ENCODE measurements around the gene CFAP57. TPM values are rescaled to one million over a fixed set of nuclear protein-coding genes. Genes with fewer than 3 reads are reported as not detected.

CFAP57 gene
- total and polyA plus RNA-seq, 9 of the 15 experiments (the other 6 are each of a cell fraction or from before 2014, with no cell fraction given) = 0.04 to 0.22 (median 0.07) TPM; not detected in 3

DNA sequence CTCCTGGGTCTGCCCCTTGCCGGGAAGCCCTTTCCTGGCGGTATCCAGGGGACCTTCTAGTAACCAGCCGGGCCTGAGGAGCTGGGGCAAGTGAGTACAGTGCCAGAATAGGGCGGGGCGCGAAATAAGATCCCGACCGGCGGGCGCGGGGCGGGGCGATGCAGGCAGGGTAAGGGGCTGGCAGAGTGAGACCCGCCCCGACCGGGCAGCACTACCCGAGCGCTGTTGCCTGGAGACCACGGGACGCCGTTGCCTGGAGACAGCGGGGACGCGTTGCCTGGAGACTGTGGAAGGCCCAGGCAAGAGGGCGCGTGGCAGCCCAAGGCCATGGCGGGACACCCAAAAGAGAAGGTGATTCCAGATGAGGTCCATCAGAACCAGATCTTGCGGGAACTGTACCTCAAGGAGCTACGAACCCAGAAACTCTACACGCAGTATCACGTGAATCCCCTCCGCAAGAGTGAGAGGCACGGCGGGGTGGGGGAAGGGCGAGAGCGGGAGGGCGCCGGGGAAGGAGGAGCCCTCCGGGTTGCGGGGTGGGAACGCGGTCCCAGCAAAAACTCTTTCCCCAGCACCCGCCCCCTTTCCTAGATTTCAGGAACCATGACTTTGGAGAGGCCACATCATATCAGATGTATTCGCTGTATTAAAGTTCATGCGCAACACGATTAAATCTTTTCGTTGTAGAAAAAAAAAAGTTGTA lies 24.4 kb upstream of the CFAP57 start (continued):
- TF ChIP-seq, protein P1, sequence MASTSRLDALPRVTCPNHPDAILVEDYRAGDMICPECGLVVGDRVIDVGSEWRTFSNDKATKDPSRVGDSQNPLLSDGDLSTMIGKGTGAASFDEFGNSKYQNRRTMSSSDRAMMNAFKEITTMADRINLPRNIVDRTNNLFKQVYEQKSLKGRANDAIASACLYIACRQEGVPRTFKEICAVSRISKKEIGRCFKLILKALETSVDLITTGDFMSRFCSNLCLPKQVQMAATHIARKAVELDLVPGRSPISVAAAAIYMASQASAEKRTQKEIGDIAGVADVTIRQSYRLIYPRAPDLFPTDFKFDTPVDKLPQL (IDR thresholded peaks at IDR 0.05; ENCODE audit: extremely low read depth, insufficient read length) = no peak
- TF ChIP-seq ZNF699 (CRISPR knock-in tag; IDR thresholded peaks at IDR 0.05; ENCODE audit: insufficient replicate concordance) (no peak), SAFB (IDR thresholded peaks at IDR 0.05; ENCODE audit: borderline replicate concordance, low read depth, low read length) (no peak), GATAD2B (IDR thresholded peaks at IDR 0.05; ENCODE audit: borderline replicate concordance) (no peak), DMBX1 (CRISPR knock-in tag; IDR thresholded peaks at IDR 0.05; ENCODE audit: borderline replicate concordance) (no peak), RUNX1 (IDR thresholded peaks at IDR 0.05; ENCODE audit: low read depth) (no peak), ZNF174 (CRISPR knock-in tag; IDR thresholded peaks at IDR 0.05) (no peak), ZNF134 (CRISPR knock-in tag; conservative IDR thresholded peaks at IDR 0.05) (no peak), LARP7 (IDR thresholded peaks at IDR 0.05) (no peak), NFIX (CRISPR knock-in tag; IDR thresholded peaks at IDR 0.05; ENCODE audit: low read depth) (no peak), ZNF239 (CRISPR knock-in tag; IDR thresholded peaks at IDR 0.05) (no peak)
- TF ChIP-seq, protein P2, sequence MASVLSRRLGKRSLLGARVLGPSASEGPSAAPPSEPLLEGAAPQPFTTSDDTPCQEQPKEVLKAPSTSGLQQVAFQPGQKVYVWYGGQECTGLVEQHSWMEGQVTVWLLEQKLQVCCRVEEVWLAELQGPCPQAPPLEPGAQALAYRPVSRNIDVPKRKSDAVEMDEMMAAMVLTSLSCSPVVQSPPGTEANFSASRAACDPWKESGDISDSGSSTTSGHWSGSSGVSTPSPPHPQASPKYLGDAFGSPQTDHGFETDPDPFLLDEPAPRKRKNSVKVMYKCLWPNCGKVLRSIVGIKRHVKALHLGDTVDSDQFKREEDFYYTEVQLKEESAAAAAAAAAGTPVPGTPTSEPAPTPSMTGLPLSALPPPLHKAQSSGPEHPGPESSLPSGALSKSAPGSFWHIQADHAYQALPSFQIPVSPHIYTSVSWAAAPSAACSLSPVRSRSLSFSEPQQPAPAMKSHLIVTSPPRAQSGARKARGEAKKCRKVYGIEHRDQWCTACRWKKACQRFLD (CRISPR knock-in tag; IDR thresholded peaks at IDR 0.05) = no peak
- TF ChIP-seq, protein P3, sequence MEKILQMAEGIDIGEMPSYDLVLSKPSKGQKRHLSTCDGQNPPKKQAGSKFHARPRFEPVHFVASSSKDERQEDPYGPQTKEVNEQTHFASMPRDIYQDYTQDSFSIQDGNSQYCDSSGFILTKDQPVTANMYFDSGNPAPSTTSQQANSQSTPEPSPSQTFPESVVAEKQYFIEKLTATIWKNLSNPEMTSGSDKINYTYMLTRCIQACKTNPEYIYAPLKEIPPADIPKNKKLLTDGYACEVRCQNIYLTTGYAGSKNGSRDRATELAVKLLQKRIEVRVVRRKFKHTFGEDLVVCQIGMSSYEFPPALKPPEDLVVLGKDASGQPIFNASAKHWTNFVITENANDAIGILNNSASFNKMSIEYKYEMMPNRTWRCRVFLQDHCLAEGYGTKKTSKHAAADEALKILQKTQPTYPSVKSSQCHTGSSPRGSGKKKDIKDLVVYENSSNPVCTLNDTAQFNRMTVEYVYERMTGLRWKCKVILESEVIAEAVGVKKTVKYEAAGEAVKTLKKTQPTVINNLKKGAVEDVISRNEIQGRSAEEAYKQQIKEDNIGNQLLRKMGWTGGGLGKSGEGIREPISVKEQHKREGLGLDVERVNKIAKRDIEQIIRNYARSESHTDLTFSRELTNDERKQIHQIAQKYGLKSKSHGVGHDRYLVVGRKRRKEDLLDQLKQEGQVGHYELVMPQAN (IDR thresholded peaks at IDR 0.05; ENCODE audit: borderline replicate concordance) = peak; percentile 36; the same call in 1 of the 2 replicates

All from K562 (cell line).